Cortex of kidney (tissue), 1 donor: ENCODE measurements around the gene ZFP91.

Experiments used
- DNase-seq: peaks from one replicate; lab custom pipeline; 2025; lab: John Stamatoyannopoulos, UW

ZFP91 gene

DNA sequence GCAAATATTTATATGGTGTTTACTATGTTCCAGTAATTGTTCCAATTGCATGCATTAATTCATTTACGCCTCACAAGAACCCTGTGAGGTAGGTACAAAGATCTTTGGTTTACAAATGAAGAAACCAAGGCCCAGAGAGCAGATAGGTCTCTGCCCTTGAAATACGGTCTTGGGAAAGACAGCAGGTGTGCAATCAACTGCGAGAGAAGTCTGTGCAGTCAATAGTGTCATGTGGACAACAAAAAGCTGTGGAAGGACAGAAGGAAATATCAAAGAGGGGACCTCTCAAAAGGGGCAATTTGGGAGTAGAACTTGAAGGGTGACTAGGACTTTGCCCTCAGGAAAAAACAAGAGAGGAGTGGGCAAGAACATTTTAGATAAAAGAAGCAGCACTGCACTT lies 52.5 kb downstream of the ZFP91 start:
- DNase-seq = no peak

GRCh38 chr11:58632510-58632909 lies 53.6 kb downstream of the ZFP91 start:
- no peak for DNase-seq

DNA sequence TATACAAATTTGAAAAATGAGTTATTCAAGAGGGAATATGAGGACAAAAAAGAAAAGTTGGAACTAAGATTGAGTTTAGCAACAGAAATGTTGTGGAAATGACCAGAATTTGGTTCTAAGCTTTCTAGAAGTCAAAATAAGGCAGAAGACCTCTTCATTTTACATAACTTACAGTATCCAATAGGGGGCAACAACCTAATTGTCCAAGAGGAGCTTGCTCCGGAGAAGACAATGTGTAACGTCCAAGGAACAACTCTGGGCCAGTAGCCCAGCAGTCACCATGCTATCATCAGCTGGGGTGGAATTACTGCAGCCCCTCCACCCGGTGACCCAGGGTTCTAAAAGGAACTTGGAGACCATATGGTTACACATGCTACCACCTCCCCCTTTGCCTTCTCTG lies 57.7 kb downstream of the ZFP91 start:
- DNase-seq = no peak

GRCh38 chr11:58637371-58637770 lies 58.5 kb downstream of the ZFP91 start:
- DNase-seq = no peak

DNA sequence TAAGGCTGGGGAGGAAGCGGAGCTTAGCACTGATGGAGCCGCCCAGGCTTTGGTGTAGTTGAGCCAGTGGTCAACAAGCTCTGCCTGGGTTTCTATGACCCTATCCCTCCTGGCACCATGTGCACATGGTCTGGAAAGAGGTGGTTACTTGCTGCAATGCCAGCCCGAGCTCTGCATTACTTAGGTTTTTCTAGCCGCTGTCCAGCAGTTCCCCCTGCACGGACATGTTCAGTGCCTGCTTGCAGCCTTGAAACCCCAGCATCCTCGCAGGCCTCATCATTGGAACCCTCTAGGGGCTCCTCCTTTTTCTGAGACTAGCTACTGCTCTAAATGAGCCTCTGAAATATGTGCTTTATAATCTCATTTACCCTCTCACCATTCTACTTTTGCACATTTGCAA lies 60.2 kb downstream of the ZFP91 start:
- no peak for DNase-seq

GRCh38 chr11:58639669-58640068 lies 60.8 kb downstream of the ZFP91 start:
- DNase-seq = no peak

DNA sequence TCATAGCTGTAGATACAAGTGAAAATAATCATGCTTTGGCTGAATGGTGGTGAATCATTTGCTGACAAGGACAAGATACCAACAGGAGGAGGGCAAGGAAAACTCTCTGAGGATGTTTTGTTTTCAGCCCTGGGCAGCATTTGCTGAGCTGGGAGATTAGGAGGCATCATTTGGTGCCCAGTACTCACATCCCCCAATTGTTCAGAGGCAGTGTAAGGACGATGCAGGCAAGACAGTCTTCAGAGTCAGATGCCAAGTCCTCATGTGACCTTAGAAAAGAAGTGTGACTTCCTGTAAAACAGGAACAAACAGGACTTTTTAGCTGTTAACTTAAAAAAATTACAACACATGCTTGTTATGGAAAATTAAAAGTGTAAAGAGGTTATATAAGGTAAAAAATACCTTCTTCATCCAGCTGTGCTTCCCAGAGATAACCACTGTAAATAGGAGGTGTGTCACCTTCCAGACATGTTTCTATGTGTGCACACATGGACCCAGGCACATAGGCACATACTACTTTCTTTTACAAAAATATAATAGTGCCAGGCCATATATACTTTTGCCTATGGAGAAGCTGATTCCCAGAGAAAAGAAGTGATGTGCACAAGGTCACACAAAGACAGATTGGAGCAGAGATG lies 61.6 kb downstream of the ZFP91 start:
- DNase-seq = no peak

GRCh38 chr11:58641341-58641740 lies 62.5 kb downstream of the ZFP91 start:
- no peak for DNase-seq

GRCh38 chr11:58641803-58642581 lies 63.1 kb downstream of the ZFP91 start:
- no peak for DNase-seq

DNA sequence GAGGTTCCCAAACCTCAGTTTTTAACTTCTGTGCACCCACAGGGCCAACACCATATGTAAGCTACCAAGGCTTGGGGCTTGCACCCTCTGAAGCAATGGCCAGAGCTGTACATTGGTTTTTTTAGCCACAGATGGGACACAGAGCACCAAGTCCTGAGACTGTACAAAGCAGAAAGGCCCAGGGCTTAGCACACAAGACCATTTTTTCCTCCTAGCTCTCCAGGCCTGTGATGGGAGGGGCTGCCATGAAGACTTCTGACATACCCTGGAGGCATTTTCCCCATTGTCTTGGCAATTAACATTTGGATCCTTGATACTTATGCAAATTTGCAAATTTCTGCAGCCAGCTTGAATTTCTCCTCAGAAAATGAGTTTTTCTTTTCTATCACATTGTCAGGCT lies 67.0 kb downstream of the ZFP91 start:
- DNase-seq = no peak

DNA sequence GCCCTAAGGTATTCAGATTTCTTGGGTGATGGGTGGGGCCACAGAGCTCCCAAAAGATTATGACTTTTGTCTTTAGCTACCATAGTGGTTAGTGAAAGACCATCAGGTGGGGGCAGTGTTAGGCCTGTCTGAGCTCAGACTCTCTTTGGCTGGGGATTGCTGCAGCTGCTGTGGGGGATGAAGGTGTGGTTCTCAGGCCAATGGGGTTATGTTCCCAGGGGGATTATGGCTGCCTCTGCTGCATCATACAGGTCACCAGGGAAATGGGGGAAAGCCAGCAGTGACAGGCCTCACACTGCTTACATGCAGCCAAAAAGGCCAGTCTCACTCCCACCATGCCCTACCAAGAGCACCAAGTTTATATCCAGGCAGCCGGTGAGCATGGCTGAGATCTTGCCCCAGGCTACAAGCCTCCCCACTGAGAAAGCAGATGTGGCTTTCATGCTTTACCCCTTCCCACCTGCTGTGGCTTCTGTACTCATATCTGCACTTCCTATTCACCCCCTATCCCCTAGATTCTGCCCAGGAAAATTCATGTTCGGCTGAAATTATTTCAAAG lies 68.4 kb downstream of the ZFP91 start:
- no peak for DNase-seq

GRCh38 chr11:58647866-58648265 lies 69.0 kb downstream of the ZFP91 start:
- no peak for DNase-seq

DNA sequence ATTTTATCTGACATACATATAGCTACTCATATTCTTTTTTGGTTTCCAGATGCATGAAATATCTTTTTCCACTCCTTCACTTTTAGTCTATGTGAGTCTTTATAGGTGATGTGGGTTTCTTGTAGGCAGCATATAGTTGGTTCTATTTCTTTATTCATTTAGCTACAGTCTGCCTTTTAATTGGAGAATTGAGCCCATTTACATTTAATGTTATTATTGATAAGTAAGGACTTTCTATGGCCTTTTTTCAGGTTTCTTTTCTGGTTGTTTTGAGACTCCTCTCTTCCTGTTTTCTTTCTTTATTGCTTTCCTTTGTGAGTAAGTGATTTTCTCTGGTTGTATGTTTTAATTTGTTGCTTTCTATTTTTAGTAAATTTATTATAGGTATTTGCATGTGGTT lies 70.8 kb downstream of the ZFP91 start:
- no peak for DNase-seq

DNA sequence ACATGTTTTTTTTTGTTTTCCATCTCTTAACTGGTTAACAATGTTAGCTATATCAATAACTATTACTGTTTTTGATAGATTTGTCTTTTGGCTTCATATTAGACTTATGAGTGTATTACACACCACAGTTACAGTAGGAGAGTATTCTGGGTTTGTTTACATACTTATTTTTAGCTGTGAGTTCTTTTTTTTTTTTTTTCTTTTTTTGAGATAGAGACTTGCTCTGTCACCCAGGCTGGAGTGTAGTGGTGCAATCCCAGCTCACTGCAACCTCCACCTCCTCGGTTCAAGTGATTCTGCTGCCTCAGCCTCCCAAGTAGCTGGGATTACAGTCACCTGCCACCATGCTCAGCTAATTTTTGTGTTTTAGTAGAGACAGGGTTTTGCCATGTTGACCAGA lies 71.6 kb downstream of the ZFP91 start:
- no peak for DNase-seq

DNA sequence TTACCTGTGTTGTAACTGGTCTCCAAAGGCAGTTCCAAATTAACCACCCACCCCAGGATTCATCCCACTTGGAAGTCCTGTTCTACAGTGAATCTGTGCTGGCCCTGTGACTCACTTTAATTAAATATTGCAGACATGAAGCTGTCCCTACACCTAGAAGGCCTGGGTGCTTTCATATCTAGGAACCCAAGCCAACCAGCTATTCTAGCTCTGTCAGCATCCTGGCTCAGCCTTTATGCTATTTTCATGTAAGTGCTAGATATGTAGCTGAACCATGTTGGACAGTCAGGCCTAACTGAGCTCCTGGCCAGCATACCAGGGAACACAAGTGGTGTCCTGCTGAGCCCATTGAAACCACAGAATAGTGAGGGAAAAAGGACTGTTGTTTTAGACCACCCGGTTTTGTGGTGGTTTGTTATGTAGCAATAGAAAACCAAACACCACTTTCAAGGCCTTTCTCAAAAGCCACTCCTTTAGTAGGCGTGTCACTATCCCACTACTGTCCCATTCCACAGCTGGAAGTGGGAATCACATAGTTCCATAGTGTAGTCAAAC lies 73.9 kb downstream of the ZFP91 start:
- no peak for DNase-seq

DNA sequence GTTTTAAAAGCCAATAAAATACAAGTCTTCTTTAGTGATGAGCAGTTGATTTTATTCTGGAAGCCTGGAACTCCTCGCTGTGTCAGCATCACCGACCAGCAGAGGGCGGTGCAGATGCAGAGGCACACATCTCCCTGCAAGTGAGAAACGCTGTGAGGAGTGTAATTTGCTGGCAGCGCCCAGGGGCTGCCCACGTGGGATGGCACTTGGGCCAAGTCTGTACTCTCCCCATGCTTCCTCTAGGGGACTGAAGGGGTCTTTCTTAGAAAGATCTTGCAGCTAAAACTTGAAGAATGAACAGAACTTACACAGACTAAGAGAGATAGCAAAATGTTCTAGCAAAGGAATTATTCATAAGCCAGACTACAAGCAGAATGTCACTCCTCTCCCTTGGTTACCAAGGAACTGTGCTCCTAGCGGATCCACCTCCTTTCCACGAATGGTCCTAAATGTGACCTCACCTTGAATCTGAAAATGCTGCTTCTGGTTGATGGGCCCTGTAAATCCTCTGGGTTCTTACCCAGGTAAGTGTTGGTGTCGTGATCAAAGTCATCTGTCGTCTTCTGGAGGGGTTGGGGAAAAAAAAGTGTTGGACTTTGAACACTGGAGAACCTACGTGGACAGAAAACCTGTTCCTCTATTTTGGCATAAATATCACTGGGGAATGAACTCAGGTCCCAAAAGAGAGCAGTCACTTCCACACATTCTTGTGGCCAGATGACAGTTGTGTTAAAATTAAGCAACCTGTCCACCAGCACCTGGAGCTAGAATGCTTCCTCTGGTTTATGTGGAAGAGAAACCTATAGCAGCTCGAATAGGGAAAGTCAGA lies 75.4 kb downstream of the ZFP91 start:
- no peak for DNase-seq

DNA sequence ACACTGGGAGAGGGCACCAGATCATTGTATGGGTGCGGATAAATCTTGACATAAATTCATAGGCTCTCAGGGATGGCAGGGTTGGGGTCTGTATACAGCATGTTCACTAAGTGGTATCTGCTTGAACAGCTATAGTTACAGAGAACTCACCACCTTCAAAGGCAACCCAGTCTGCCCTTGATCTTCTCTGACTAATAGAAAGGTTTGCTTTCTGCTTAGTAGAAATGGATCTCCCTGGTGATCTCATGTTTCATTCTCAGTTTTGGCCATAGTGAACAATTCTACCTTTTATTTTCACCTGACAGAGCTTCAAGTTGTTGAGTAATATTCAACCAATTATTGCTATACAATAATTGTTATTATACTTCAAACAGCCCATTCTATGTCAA lies 76.0 kb downstream of the ZFP91 start:
- no peak for DNase-seq

GRCh38 chr11:58656348-58656747 lies 77.5 kb downstream of the ZFP91 start:
- no peak for DNase-seq

DNA sequence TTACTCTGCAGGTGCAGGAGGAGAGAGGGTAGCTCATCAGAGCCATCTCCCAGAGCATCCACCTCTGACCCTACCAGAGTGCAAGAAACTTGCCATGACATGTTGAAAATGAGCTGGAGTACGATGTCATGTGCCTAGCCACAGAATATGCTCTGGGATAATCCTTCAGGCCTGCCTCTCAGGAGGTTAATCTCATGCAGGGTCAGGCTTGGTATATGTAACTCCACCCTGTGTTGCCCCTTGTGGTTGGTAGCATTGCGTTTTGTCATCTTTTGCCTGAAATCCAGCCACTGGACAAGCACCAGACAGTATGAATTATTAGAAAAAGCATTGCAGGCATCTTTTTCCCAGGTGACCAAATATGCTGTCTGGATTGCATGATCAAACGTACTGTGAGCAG lies 79.8 kb downstream of the ZFP91 start:
- no peak for DNase-seq

DNA sequence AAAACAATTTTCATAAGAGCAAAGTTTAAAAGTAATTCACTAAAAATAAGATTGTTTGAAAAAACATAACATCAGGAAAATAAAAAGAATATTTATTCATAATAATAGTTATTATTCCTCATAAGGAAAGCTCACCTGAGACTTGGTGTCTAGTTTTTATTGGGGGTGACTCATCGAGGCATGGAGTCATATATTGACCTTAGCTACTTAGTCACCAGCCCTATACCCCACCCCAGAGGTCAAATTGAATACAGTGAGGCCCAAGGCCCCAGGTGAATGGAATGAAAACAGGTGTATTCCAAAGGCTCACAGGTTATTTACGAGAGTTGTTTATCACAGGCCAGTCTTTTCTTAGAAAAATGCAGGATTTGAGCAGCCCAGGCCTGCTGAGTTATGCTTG lies 80.5 kb downstream of the ZFP91 start:
- no peak for DNase-seq

GRCh38 chr11:58659910-58660570 lies 81.2 kb downstream of the ZFP91 start:
- DNase-seq = no peak
